Activated naive CD8-positive, alpha-beta T cell (primary cell): Measurements from ENCODE around the gene SLC39A5.
"Not testable (repeated sequence)": the region's sequence is repeated elsewhere in the genome, so short reads cannot be mapped to it uniquely, and the experiment has no call there.

Source experiments
- H3K27ac Mint-ChIP-seq: one replicate; pipeline ENCODE4 v1.8.0; 2021; ENCODE audit warnings: mixed read lengths
- H3K27me3 Mint-ChIP-seq: one replicate; pipeline ENCODE4 v1.8.0; 2021; ENCODE audit warnings: mixed read lengths
- H3K36me3 Mint-ChIP-seq: one replicate; pipeline ENCODE4 v1.8.0; 2021; ENCODE audit warnings: mixed read lengths
- H3K4me1 Mint-ChIP-seq: one replicate; pipeline ENCODE4 v1.8.0; 2021; ENCODE audit warnings: low read depth, mixed read lengths
- H3K4me3 Mint-ChIP-seq: one replicate; pipeline ENCODE4 v1.8.0; 2021; ENCODE audit warnings: mild to moderate bottlenecking, mixed read lengths
- H3K9me3 Mint-ChIP-seq: one replicate; pipeline ENCODE4 v1.8.0; 2021; ENCODE audit warnings: low read depth, mixed read lengths

The SLC39A5 gene

DNA sequence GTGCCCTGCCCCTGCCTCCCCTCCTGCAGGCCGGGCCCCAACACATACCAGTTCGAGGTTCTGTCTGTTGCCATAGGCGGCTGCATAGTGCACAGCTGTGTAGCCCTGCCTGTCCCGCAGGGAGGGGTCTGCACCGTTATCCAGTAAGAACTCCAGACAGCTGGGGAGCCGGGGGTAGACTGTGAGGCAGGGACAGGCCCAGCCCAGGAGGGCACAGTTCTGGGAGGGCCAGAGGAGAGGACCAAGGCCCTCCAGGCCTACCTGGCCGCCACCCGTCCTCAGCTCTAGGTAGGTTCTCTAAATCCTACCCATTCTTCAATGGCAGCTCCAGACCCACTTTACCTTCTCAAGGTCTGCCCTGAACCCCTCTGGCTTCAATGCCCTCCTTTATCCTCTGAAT lies 18.9 kb downstream of the SLC39A5 start:
- Mint-ChIP-seq H3K36me3 (no peaks in the 10 kb centered on the region), H3K9me3 (no peaks in the 10 kb centered on the region), H3K27ac (peak overlapping the region; percentile 41), H3K27me3 (no peaks in the 10 kb centered on the region), H3K4me3 (no peak overlapping the region), H3K4me1 (no peaks in the 10 kb centered on the region)

DNA sequence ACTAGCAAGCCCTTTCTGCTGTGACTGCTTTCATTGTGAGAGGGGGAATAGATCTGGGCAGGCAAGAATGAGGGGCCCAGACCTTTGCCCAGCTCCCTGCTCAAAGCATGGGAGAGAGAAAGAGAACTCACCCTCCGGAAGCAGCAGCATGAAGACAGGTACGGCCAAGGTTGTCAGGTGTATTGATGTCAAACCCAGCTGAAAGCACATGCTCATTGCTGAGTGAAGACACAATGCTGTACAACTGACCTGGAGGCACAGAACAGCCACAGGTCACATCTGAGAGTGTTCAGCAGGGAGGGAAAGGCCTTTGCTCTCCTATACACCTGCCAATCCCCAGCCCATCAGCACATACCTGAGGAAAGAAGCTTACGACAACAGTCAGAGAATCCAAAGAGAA lies 22.8 kb downstream of the SLC39A5 start:
- Mint-ChIP-seq H3K4me3 (no peak overlapping the region), H3K9me3 (no peaks in the 10 kb centered on the region), H3K36me3 (peaks cover 4% of the 10 kb centered on the region), H3K27ac (no peak overlapping the region), H3K4me1 (peaks cover 16% of the 10 kb centered on the region), H3K27me3 (no peaks in the 10 kb centered on the region)

DNA sequence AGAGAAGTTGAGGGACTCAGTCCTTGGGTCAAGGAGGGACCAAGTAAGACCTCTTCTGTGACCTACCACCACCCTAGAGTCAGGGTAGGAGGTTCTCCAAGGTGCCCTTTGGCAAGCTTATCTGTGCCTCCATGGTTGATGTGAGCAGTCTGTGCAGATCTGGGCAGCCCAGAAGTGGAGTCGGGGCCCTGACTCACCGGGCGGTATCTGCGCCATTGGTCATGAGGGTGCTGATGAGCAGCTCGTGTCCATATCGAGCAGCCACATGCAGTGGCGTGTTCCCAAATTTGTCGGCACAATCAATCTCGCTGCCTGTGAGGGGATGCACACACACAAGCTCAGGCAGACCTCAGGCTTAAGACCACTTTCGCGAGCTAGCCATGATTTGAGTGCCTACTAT lies 23.2 kb downstream of the SLC39A5 start:
- Mint-ChIP-seq H3K36me3 (peaks cover 4% of the 10 kb centered on the region), H3K4me1 (peaks cover 16% of the 10 kb centered on the region), H3K4me3 (no peak overlapping the region), H3K27ac (no peak overlapping the region), H3K27me3 (no peaks in the 10 kb centered on the region), H3K9me3 (no peaks in the 10 kb centered on the region)

DNA sequence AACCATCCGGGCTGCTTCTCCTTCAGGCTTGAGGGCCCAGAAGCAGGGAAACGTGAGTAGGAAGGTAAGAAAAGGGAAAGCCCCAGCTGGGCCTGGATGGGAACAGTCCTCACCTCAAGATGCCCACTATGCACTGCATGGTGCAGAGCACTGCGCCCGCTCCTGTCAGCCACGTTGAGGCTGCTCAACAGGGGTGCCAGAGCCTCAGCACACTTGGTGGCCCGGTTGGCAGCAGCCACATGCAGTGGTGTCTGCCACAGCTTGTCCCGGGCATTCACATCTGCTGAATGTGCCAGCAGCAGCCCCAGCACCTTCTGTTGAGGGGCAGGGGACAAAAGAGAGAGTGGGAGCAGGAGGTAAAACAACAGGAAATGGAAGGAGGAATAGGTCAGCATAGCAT lies 25.8 kb downstream of the SLC39A5 start:
- Mint-ChIP-seq H3K9me3 (no peaks in the 10 kb centered on the region), H3K27ac (no peak overlapping the region), H3K36me3 (peaks cover 4% of the 10 kb centered on the region), H3K27me3 (no peaks in the 10 kb centered on the region), H3K4me3 (no peak overlapping the region), H3K4me1 (peaks cover 24% of the 10 kb centered on the region)

DNA sequence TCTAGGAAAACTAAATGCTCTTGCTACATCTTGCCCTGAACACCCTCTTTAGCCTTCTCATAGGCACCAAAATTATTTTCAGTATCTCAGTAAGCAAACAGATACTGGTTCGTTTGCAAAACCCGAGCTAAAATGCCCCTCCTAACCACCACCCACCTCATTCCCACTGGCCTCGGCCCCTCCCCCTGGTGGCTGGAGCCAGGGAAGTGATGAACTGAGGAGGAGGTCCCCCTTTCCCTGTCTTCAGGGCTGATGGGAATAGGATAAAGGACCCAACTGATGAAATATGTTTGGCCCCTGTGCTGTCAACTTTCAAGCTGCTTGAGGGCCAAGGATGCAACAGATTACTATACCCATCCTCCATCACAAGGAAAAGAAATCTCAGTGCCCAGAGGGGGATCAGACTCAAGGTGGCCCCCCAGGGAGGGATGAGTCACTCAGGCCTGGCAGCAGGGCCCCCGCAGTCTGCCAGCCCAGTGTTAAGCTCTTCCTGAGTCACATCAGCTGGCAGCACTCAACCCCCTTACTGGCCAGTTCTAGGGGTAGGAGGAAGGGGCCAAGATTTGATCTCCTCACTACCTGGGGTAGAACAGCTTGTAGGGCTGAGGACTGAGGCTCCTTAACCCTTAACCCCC lies 26.6 kb downstream of the SLC39A5 start:
- peak overlapping the region; percentile 88 for H3K4me3 Mint-ChIP-seq
- peak overlapping the region; percentile 46 for H3K27ac Mint-ChIP-seq
- H3K27me3 Mint-ChIP-seq: no peaks in the 10 kb centered on the region
- peaks cover 4% of the 10 kb centered on the region for H3K36me3 Mint-ChIP-seq
- H3K9me3 Mint-ChIP-seq: no peaks in the 10 kb centered on the region
- H3K4me1 Mint-ChIP-seq: peaks cover 24% of the 10 kb centered on the region

DNA sequence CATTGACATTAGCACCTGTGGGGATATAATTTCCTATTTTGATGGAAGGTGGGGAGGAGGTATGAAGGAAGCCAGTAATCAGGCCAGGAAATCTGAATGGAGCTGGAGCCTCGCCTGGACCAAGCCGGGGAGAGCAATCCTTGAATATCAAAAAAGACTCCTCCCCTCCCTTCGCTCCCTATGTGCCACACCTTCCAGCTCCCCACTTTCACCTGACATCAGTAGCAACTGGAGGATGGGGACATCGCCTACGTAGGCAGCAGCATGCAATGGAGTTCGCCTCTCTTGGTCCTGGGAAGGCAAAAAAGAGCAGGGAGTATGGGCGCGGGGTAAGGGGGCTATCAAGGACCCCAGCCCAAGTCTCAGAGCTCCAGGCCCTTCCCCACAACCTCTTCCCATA lies 27.2 kb downstream of the SLC39A5 start:
- peaks cover 24% of the 10 kb centered on the region for H3K4me1 Mint-ChIP-seq
- peaks cover 4% of the 10 kb centered on the region for H3K36me3 Mint-ChIP-seq
- no peaks in the 10 kb centered on the region for H3K9me3 Mint-ChIP-seq

DNA sequence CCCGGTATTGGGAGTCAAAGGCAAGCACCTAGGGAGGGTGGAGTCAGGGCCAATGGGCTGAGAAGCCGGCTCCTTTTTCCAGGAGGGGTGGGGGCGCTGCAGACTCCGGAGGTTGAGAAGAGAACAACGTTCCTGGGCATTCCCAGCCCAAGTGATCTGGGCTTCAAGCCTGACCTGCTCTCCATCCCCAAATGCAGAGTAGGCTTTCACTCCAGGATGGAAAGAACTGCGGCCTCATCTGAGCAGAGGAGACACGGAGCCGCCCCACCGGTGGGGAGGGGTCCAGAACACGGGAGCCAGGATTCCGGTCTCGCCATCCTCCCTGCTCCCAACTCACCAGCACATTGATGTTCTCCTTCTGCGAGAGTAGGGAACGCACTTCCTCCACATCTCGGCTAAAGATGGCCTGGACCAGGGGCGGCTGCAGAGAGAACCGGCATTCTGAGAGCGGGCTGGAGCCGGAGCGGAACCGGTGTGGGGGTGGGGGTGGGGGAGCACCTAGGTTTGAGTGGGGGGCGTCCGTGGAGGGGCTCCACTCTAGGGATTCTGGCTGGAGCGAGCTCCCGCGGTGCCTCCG lies 27.7 kb downstream of the SLC39A5 start:
- Mint-ChIP-seq H3K4me3 (peak overlapping the region; percentile 88), H3K27me3 (no peaks in the 10 kb centered on the region), H3K27ac (peak overlapping the region; percentile 73), H3K4me1 (peaks cover 24% of the 10 kb centered on the region), H3K9me3 (no peaks in the 10 kb centered on the region), H3K36me3 (peaks cover 4% of the 10 kb centered on the region)

More for the DNA sequence above, 27.2 kb downstream of the SLC39A5 start:
- H3K27me3 Mint-ChIP-seq: no peaks in the 10 kb centered on the region
- peak overlapping the region; percentile 88 for H3K4me3 Mint-ChIP-seq
- peak overlapping the region; percentile 46 for H3K27ac Mint-ChIP-seq

DNA sequence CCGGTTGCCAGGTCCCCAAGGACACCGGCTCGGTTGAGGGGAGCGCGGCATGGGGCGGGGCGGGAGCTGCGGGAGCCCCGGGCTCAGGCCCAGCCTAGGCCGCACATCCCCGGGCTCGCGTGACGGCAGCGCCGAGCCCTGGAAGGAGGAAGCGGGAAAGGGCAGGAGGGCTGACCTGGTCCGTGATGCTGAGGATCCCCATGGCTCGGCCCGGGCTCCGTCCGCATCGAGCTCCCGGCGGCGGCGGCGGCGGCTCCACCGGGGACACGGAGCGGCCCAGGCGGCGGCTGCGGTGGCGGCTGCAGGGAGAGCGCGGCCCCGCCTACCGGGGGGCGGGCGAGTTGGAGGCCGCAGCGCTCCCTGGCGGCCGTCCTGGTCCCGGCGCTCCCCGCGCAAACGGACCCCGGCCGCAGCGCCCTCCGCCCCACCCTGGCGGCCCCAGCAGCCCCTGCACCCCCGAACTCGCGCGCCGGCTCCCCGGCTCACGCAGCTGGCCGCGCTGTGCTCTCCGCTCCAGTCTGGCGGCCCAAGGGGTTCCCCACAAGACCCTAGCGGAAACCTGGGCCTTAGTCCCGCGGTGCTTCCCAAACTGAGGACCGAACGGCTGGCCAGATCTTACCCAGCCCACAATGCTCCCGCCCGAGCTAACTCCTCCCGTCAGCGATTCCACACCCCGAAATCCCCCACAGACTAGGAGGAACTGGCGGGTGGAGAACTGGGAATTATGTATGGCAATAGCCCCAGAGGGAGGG lies 28.4 kb downstream of the SLC39A5 start, which contains the start of gene ANKRD52:
TSS of gene ANKRD52 (minus strand) at position 317 of the 752 bp plus-strand sequence. CDS start at position 202, 115 bp downstream.
- H3K4me1 Mint-ChIP-seq: peaks cover 24% of the 10 kb centered on the region
- H3K4me3 Mint-ChIP-seq: peak within 1 kb of the TSS; percentile 93
- H3K36me3 Mint-ChIP-seq: peaks cover 4% of the 10 kb centered on the region
- no peaks in the 10 kb centered on the region for H3K9me3 Mint-ChIP-seq
- H3K27ac Mint-ChIP-seq: peak within 1 kb of the TSS; percentile 87
- H3K27me3 Mint-ChIP-seq: no peaks in the 10 kb centered on the region

DNA sequence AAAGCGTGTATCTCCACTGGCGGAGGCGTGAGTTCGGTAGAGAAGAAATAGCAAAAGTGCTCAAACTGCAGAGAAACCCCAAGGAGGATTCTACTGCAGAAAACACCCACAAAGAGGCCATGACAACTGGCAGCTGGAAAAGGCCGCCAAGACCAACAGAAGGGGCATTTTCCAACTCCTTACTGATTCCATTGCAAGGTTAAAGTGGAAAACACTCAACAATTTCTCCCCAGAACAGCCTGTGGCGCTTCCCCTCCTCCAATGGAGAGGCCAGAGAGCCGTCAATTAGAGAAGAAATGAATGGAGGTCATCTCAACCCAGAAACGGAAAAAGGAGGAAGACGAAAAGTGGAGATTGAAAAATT lies 29.0 kb downstream of the SLC39A5 start:
- Mint-ChIP-seq H3K27ac (peak overlapping the region; percentile 87), H3K4me1 (peaks cover 24% of the 10 kb centered on the region), H3K36me3 (peaks cover 4% of the 10 kb centered on the region)

DNA sequence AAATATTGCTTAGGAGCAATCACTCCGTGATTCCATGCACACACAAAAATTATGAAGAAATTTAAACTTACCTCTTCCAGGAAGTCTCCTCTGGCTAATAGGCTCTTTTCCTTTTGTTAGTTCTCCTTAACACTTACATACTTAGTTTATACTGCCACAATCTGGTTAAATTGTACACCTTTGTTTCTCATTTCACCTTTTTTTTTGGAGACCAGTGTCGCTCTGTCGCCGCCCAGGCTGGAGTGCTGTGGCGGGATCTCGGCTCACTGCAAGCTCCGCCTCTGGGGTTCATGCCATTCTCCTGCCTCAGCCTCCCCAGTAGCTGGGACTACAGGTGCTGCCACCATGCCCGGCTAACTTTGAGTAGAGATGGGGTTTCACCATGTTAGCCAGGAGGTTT lies 30.5 kb downstream of the SLC39A5 start:
- H3K27me3 Mint-ChIP-seq: no peaks in the 10 kb centered on the region
- H3K27ac Mint-ChIP-seq: no peak overlapping the region
- H3K4me3 Mint-ChIP-seq: no peak overlapping the region
- H3K4me1 Mint-ChIP-seq: peaks cover 23% of the 10 kb centered on the region
- H3K36me3 Mint-ChIP-seq: no peaks in the 10 kb centered on the region
- H3K9me3 Mint-ChIP-seq: no peaks in the 10 kb centered on the region

More for the DNA sequence above, 29.0 kb downstream of the SLC39A5 start:
- Mint-ChIP-seq H3K4me3 (peak overlapping the region; percentile 93), H3K27me3 (no peaks in the 10 kb centered on the region), H3K9me3 (no peaks in the 10 kb centered on the region)

DNA sequence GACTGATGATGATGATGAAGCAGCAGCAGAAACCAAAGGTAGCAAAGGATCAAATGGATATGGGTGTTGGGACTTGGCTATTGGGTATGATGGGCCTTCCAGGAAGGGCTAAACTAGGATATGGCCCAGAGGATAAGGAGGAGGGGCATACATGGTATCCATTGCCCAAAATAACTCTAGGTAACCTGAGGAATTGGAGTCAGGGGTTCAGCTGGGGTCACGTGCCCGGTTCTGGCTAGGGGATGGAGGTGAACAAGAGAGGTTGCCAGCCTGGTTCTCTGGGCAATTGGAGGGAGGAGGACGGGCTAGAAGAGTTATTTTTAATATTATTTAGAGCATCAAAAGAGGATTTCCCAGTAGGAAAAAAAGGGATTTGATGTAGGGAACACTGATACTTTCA lies 31.1 kb downstream of the SLC39A5 start:
- Mint-ChIP-seq H3K36me3 (no peaks in the 10 kb centered on the region), H3K27me3 (no peaks in the 10 kb centered on the region), H3K4me1 (peaks cover 26% of the 10 kb centered on the region), H3K4me3 (no peak overlapping the region), H3K27ac (no peak overlapping the region), H3K9me3 (no peaks in the 10 kb centered on the region)

DNA sequence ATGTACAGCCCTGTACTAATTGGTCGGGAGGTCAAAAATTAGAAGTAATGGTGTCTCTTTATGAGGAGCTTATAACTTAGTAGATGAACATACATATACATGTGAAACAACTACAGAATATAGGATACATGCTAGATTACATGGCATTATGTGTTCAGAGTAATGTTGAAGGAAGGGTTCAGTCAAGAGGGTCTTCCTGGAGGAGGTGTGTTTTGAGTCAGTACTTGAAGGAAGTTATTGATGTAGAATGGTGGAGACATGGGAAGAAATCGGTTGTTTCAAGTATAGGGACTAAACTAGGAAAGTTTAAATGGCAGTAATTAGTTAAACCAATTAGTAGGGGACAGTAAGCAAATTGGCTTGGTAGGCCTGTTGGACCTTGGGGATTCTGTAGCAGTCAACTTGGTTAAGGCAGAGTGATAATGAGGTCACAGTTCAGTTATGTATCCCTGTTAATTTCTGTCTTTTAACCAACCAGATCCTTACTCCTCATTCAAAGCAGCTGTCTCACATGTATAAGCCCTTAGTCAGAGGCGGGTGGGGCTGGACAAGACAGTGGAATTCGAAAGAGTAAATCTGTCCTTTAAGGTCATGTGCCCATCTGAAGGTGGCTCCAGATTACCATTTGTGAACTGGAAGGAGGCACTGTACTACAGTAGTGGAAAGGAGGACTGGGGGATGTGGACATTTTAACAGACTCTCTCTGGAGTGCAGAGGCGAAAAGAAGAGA lies 31.8 kb downstream of the SLC39A5 start:
- no peak overlapping the region for H3K27ac Mint-ChIP-seq
- peaks cover 23% of the 10 kb centered on the region for H3K4me1 Mint-ChIP-seq
- no peaks in the 10 kb centered on the region for H3K9me3 Mint-ChIP-seq
- no peaks in the 10 kb centered on the region for H3K36me3 Mint-ChIP-seq
- H3K4me3 Mint-ChIP-seq: no peak overlapping the region
- H3K27me3 Mint-ChIP-seq: no peaks in the 10 kb centered on the region

DNA sequence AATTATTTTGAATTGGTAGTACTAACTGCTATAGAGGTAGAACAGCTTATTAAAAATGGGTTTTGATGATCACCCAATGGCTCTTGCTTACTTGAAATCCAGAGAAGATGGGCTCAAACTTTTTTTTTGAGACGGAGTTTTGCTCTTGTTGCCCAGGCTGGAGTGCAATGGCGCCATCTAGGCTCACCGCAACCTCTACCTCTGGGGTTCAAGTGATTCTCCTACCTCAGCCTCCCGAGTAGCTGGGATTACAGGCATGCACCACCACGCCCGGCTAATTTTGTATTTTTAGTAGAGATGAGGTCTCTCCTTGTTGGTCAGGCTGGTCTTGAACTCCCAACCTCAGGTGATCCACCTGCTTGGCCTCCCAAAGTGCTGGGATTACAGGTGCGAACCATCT lies 33.1 kb downstream of the SLC39A5 start:
- H3K36me3 Mint-ChIP-seq, H3K27me3 Mint-ChIP-seq, H3K27ac Mint-ChIP-seq, H3K9me3 Mint-ChIP-seq, H3K4me3 Mint-ChIP-seq: not testable (repeated sequence)
- H3K4me1 Mint-ChIP-seq: peaks cover 23% of the 10 kb centered on the region

DNA sequence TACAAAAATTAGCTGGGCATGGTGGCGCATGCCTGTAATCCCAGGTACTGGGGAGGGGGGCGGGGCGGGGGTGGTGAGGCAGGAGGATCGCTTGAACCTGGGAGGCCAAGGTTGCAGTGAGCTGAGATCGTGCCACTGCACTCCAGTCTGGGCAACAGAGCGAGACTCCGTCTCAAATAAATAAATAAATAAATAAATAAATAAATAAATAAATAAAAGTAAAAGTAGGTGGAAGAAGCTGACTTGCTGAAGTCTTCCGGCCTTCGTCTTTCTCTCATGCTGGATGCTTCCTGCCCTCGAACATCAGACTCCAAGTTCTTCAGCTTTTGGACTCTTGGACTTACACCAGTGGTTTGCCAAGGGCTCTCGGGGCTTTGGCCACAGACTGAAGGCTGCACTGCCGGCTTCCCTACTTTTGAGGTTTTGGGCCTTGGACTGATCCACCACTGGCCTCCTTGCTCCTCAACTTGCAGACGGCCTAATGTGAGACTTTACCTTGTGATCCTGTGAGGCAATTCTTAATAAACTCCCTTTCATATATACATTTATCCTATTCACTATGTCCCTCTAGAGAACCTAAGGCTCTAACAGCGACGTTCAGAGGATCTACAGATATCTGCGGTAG lies 36.3 kb downstream of the SLC39A5 start:
- not testable (repeated sequence) for H3K27me3 Mint-ChIP-seq, H3K9me3 Mint-ChIP-seq, H3K36me3 Mint-ChIP-seq
- Mint-ChIP-seq H3K27ac (peak overlapping the region; percentile 93), H3K4me3 (peak overlapping the region; percentile 95), H3K4me1 (peaks cover 19% of the 10 kb centered on the region)
